Uterus (tissue), 2 donors: ENCODE data around the gene MAP4K1.

Experiments
- CTCF ChIP-seq, 4 experiments: fragments of 200-600 bp in 2 of 4; fragments of 450-650 bp in 2 of 4; sonication (generic) in 2 of 4; IDR thresholded peaks; one replicate each; pipeline ENCODE4 v1.5.1; 2016 to 2019; ENCODE audit warnings: antibody characterized with exemption in 4 of 4, mild to moderate bottlenecking in 2 of 4, moderate library complexity in 1 of 4
- POLR2A ChIP-seq, 2 donors: fragments of 450-650 bp; IDR thresholded peaks; one replicate each; pipeline ENCODE4 v1.6.1; 2016; ENCODE audit warnings: antibody characterized with exemption in 2 of 2, mild to moderate bottlenecking in 1 of 2, moderate library complexity in 1 of 2

GRCh38 chr19:38660724-38661123, 43.0 kb upstream of the MAP4K1 start:
- TF ChIP-seq CTCF (IDR thresholded peaks at IDR 0.05) (no peak), POLR2A (IDR thresholded peaks at IDR 0.05) (no peak)
